Epidermal melanocyte (primary cell): Measurements from ENCODE around the gene ZSWIM1.
"Not testable (repeated sequence)": the region's sequence is repeated elsewhere in the genome, so short reads cannot be mapped to it uniquely, and the experiment has no call there.

Experiments
- DNase-seq: peaks from one replicate; pipeline ENCODE4 v3.0.0; 2011; ENCODE audit warnings: low spot score; ENCODE audit not compliant: insufficient read length

The ZSWIM1 gene

DNA sequence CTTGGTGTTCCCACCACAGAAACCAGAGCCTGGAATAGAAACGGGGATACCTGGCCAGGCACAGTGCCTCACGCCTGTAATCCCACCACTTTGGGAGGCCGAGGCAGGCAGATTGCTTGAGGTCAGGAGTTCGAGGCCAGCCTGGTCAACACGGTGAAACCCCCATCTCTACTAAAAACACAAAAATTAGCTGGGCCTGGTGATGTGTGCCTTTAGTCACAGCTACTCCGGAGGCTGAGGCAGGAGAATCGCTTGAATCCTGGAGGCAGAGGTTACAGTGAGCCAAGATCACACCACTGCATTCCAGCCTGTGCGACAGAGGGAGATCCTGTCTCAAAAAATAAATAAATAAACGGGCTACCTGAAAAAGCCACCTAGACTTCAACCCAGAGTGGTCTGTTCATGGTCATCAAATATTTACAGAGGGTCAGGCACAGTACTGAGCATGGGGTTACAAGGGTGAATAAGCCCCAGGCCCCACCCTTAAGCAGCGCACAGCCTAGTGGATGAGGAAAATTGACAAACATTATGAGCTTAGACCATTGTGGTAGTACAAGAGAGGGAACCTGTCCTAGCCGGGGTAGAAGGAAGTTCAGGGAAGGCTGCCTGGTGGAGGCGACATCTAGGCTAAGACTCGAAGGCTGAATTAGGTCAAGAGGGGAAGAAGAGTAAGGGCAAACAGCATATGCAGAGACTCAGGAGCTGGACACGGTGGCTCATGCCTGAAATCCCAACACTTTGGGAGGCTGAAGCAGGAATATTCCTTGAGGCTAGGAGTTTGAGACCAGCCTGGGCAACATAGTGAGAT is 46.2 kb downstream of the ZSWIM1 start:
- no peak for DNase-seq

- DNase-seq, result not testable (repeated sequence)
Observed at GRCh38 chr20:45931680-45932079, 50.7 kb downstream of the ZSWIM1 start.

GRCh38 chr20:45933266-45934045 is 52.4 kb downstream of the ZSWIM1 start:
- peak; percentile 69 for DNase-seq

GRCh38 chr20:45934046-45934585 is 53.1 kb downstream of the ZSWIM1 start:
- DNase-seq, result no peak
